Activated CD8-positive, alpha-beta T cell treated with anti-CD3 and anti-CD28 coated beads for 36 hours (primary cell): ENCODE measurements around the gene UNC13A. TPM values are rescaled to one million over a fixed set of nuclear protein-coding genes. Genes with fewer than 3 reads are reported as not detected.

Experiments used
- ATAC-seq: fragments of 200-7000 bp; cut with Tn5 transposase; one replicate; pipeline ENCODE4 v1.10.0; 2021; ENCODE audit warnings: mild to moderate bottlenecking, moderate library complexity
- CTCF ChIA-PET: fragments of 350-600 bp; sonication (Branson Sonifier 250); formaldehyde crosslinking; loops from one replicate; lab custom pipeline; 2021; ENCODE audit warnings: antibody characterized with exemption; lab: Charles Lee
- POLR2A ChIA-PET: fragments of 350-600 bp; sonication (Branson Sonifier 250); formaldehyde crosslinking; loops from one replicate; lab custom pipeline; 2021; ENCODE audit warnings: antibody characterized with exemption; lab: Charles Lee
- DNase-seq: peaks from one replicate; pipeline ENCODE4 v3.0.0-alpha.2; 2020
- H3K27ac Mint-ChIP-seq: one replicate; pipeline ENCODE4 v1.8.0; 2021; ENCODE audit warnings: mild to moderate bottlenecking, mixed read lengths
- H3K27me3 Mint-ChIP-seq: one replicate; pipeline ENCODE4 v1.8.0; 2021; ENCODE audit warnings: mixed read lengths
- H3K36me3 Mint-ChIP-seq: one replicate; pipeline ENCODE4 v1.8.0; 2021; ENCODE audit warnings: low read depth, mixed read lengths
- H3K4me1 Mint-ChIP-seq: one replicate; pipeline ENCODE4 v1.8.0; 2021; ENCODE audit warnings: low read depth, mixed read lengths
- H3K4me3 Mint-ChIP-seq: one replicate; pipeline ENCODE4 v1.8.0; 2021; ENCODE audit warnings: mild to moderate bottlenecking, moderate library complexity, mixed read lengths
- H3K9me3 Mint-ChIP-seq: one replicate; pipeline ENCODE4 v1.8.0; 2021; ENCODE audit warnings: mixed read lengths
- intact Hi-C: fragments of 100-400 bp; cut with micrococcal nuclease; formaldehyde crosslinking; loops from one replicate; pipeline ENCODE4 v1.10.0; 2022
- total RNA-seq, 2 experiments: library from RNA; stranded (reverse); gene quantifications; one replicate each; pipeline ENCODE4 v1.2.3, GENCODE V29; 2021
- TF ChIP-seq, protein P1 (sequence below): fragments of 200-600 bp; IDR thresholded peaks from one replicate; pipeline ENCODE4 v1.8.0; 2022; ENCODE audit warnings: antibody characterized with exemption, mild to moderate bottlenecking

Gene UNC13A
- total RNA-seq, 2 experiments from 2014 or later = not detected

GRCh38 chr19:17625980-17626379 lies 62.2 kb downstream of the UNC13A start:
- Mint-ChIP-seq H3K9me3 (peaks cover 3% of the 10 kb centered on the region), H3K36me3 (no peaks in the 10 kb centered on the region), H3K4me3 (no peak overlapping the region), H3K27ac (no peak overlapping the region), H3K4me1 (peaks cover 9% of the 10 kb centered on the region), H3K27me3 (no peaks in the 10 kb centered on the region)
- ChIA-PET POLR2A (no interaction called here), CTCF (no interaction called here)
- no peak for DNase-seq
- intact Hi-C loops = no loop called here
- no peak for ATAC-seq
- TF ChIP-seq, protein P1, sequence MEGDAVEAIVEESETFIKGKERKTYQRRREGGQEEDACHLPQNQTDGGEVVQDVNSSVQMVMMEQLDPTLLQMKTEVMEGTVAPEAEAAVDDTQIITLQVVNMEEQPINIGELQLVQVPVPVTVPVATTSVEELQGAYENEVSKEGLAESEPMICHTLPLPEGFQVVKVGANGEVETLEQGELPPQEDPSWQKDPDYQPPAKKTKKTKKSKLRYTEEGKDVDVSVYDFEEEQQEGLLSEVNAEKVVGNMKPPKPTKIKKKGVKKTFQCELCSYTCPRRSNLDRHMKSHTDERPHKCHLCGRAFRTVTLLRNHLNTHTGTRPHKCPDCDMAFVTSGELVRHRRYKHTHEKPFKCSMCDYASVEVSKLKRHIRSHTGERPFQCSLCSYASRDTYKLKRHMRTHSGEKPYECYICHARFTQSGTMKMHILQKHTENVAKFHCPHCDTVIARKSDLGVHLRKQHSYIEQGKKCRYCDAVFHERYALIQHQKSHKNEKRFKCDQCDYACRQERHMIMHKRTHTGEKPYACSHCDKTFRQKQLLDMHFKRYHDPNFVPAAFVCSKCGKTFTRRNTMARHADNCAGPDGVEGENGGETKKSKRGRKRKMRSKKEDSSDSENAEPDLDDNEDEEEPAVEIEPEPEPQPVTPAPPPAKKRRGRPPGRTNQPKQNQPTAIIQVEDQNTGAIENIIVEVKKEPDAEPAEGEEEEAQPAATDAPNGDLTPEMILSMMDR = no peak

- TF ChIP-seq, protein P1 = no peak
- Mint-ChIP-seq H3K27ac (no peak overlapping the region), H3K4me3 (no peak overlapping the region), H3K36me3 (no peaks in the 10 kb centered on the region), H3K9me3 (peaks cover 3% of the 10 kb centered on the region), H3K27me3 (no peaks in the 10 kb centered on the region), H3K4me1 (peaks cover 9% of the 10 kb centered on the region)
- intact Hi-C loops = no loop called here
- CTCF ChIA-PET = no interaction called here
- DNase-seq (no peak), ATAC-seq (no peak)
- POLR2A ChIA-PET = no interaction called here
Measured at GRCh38 chr19:17625043-17625442, 63.1 kb downstream of the UNC13A start.

DNA sequence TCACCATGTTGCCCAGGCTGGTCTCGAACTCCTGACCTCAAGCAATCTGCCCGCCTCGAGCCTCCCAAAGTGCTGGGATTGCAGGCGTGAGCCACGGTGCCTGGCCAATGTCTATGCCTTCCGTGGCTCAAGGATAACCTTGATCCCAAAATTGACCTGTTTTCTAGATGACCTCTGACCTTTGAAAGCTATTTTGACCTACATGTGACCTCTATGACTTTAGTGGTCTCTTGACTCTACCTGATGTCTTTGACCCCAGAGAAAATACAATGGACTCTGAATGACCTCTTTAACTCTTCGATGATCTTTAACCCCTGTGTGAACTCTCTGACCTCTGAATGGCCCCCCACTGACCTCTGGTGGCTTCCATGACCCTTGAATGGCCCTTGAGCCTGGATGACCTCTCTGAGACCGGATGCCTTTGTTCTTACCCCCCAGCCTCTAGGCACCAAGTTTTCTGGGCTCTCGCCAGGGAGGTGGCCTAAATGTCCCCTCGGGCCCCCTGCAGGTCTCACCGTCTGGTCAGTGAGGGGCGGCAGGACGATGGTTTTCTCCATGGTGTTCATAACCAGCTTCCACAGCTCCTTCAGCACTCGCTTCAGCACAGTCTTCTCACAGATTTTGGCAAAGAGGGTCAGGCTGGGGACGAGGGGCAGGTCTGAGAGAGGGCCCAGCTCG lies 63.7 kb downstream of the UNC13A start:
- POLR2A ChIA-PET = no interaction called here
- Mint-ChIP-seq H3K4me3 (no peak overlapping the region), H3K9me3 (peaks cover 3% of the 10 kb centered on the region), H3K4me1 (peaks cover 9% of the 10 kb centered on the region), H3K27me3 (peaks cover 2% of the 10 kb centered on the region), H3K36me3 (no peaks in the 10 kb centered on the region), H3K27ac (no peak overlapping the region)
- intact Hi-C loops = no loop called here
- TF ChIP-seq, protein P1 = no peak
- ATAC-seq (no peak), DNase-seq (no peak)
- CTCF ChIA-PET = interaction anchor here (1.0 kb wide), 1 partner anchor 129 kb away, joined by 3 read pairs; no protein-coding TSS in a partner anchor

DNA sequence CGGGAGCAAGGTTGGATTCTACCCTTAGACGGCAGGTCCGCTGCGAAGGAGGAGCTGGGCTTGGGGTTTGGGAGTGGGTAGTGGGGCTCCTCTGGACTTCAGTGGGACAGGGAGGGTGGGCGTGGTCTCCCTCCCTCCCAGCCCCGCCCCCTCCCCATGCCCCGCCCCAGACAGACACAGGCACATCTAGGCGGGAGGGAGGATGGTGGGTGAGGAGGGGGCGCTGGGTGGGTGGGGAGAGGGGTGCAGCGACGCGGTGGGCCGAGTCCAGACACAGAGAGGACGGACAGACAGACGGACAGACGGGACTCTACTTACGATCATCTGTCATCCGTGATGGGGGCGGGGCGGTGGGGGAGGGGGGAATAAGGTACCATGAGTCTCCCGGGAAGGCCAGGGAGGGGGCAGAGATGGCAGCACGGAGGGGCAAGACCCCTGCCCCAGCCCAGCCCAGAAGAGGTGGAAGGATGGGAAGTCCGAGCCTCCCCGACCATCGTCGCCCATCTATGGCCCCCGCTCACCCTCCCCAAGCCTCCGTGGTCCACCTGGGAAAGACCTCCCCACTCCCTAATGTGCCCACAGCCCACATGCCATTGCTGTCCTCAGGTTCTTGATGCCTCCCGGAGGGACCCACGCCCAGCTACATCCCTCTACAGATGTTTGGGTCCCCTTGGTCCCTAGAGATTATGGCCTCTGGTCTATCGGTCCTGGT lies 64.8 kb downstream of the UNC13A start:
- Mint-ChIP-seq H3K4me1 (peaks cover 9% of the 10 kb centered on the region), H3K9me3 (peaks cover 3% of the 10 kb centered on the region), H3K27me3 (peaks cover 8% of the 10 kb centered on the region), H3K27ac (no peak overlapping the region), H3K4me3 (no peak overlapping the region), H3K36me3 (no peaks in the 10 kb centered on the region)
- DNase-seq (no peak), ATAC-seq (no peak)
- intact Hi-C loops = no loop called here
- TF ChIP-seq, protein P1 = no peak
- ChIA-PET CTCF (interaction anchor here (1.0 kb wide), 1 partner anchor 128 kb away, joined by 3 read pairs; no protein-coding TSS in a partner anchor), POLR2A (no interaction called here)

DNA sequence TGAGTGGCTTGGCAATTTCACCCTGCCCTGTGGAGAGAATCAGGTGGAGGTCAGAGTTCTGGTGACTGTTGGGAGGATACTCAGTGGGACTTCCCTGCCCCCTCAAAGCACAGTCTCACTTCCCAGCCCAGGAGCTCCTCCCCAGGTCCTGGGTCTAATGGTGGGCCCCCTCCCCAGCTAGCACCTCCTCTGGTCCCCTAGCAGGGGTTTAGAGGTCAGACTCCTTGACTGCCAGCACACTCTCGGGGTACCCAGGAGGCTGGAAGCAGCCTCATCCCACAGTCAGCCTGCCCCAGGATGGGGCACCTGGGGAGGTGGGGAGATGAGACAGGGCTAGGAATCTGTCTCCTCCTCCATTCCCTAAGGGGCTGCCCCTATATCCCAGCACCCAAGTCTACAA lies 67.5 kb downstream of the UNC13A start:
- ChIA-PET POLR2A (interaction anchor here (1.1 kb wide), 1 partner anchor 14 kb away, joined by 3 read pairs; no protein-coding TSS in a partner anchor), CTCF (interaction anchor here (0.8 to 1.1 kb wide), 2 partner anchors 47 to 82 kb away, joined by 3 read pairs; no protein-coding TSS in a partner anchor)
- Mint-ChIP-seq H3K4me1 (peaks cover 14% of the 10 kb centered on the region), H3K27me3 (peaks cover 26% of the 10 kb centered on the region), H3K4me3 (no peak overlapping the region), H3K36me3 (no peaks in the 10 kb centered on the region), H3K9me3 (peaks cover 3% of the 10 kb centered on the region), H3K27ac (no peak overlapping the region)
- ATAC-seq (no peak), DNase-seq (no peak)
- TF ChIP-seq, protein P1 = no peak
- intact Hi-C loops = no loop called here
